Activated CD4-positive, alpha-beta memory T cell treated with anti-CD3 and anti-CD28 coated beads for 36 hours (primary cell): ENCODE data around the gene EPHB3. TPM values are rescaled to one million over a fixed set of nuclear protein-coding genes. Genes with fewer than 3 reads are reported as not detected.

Experiments used
- CTCF ChIA-PET: fragments of 350-600 bp; sonication (Branson Sonifier 250); formaldehyde crosslinking; loops from one replicate; lab custom pipeline; 2021; ENCODE audit warnings: antibody characterized with exemption, inconsistent platforms; lab: Charles Lee
- POLR2A ChIA-PET: fragments of 350-600 bp; sonication (Branson Sonifier 250); formaldehyde crosslinking; loops from one replicate; lab custom pipeline; 2021; ENCODE audit warnings: antibody characterized with exemption; lab: Charles Lee
- DNase-seq: peaks from one replicate; pipeline ENCODE4 v3.0.0-alpha.2; 2020
- H3K27ac Mint-ChIP-seq: one replicate; pipeline ENCODE4 v1.8.0; 2021; ENCODE audit warnings: mixed read lengths
- H3K27me3 Mint-ChIP-seq: one replicate; pipeline ENCODE4 v1.8.0; 2021; ENCODE audit warnings: mixed read lengths
- H3K36me3 Mint-ChIP-seq: one replicate; pipeline ENCODE4 v1.8.0; 2021; ENCODE audit warnings: mixed read lengths
- H3K4me1 Mint-ChIP-seq: one replicate; pipeline ENCODE4 v1.8.0; 2021; ENCODE audit warnings: low read depth, mixed read lengths
- H3K4me3 Mint-ChIP-seq: one replicate; pipeline ENCODE4 v1.8.0; 2021; ENCODE audit warnings: mild to moderate bottlenecking, mixed read lengths
- H3K9me3 Mint-ChIP-seq: one replicate; pipeline ENCODE4 v1.8.0; 2021; ENCODE audit warnings: mixed read lengths
- intact Hi-C: fragments of 100-400 bp; cut with micrococcal nuclease; formaldehyde crosslinking; loops from one replicate; pipeline ENCODE4 v1.15.1; 2023
- total RNA-seq, 2 experiments: library from RNA; stranded (reverse); gene quantifications; one replicate each; pipeline ENCODE4 v1.2.3, GENCODE V29; 2021

The EPHB3 gene
- total RNA-seq, 2 experiments from 2014 or later: 0.07 TPM; not detected in 1

DNA sequence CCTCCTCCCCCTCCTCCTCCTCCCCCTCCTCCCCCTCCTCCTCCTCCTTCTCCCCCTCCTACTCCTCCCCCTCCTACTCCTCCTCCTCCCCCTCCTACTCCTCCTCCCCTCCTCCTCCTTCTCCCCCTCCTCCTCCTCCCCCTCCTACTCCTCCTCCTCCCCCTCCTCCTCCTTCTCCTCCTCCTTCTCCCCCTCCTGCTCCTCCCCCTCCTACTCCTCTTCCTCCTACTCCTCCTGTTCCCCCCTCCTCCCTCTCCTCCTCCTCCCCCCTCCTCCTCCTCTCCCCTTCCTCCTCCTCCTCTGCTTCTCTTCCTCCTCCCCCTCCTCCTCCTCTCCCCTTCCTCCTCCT is 17.1 kb upstream of the EPHB3 start:
- H3K4me3 Mint-ChIP-seq: no peak overlapping the region
- CTCF ChIA-PET: interaction anchor here (0.6 to 8.7 kb wide), 8 partner anchors 15 to 262 kb away, joined by 3 to 77 read pairs (median 4); no protein-coding TSS in a partner anchor
- no peak overlapping the region for H3K27ac Mint-ChIP-seq
- POLR2A ChIA-PET: no interaction called here
- DNase-seq: no peak
- peaks cover 7% of the 10 kb centered on the region for H3K4me1 Mint-ChIP-seq
- H3K9me3 Mint-ChIP-seq: no peaks in the 10 kb centered on the region
- peaks cover 7% of the 10 kb centered on the region for H3K27me3 Mint-ChIP-seq
- no peaks in the 10 kb centered on the region for H3K36me3 Mint-ChIP-seq
- intact Hi-C loops: loop anchor here (1.0 to 5.0 kb wide), 3 partner anchors 75 to 647 kb away; no protein-coding TSS in a partner anchor

DNA sequence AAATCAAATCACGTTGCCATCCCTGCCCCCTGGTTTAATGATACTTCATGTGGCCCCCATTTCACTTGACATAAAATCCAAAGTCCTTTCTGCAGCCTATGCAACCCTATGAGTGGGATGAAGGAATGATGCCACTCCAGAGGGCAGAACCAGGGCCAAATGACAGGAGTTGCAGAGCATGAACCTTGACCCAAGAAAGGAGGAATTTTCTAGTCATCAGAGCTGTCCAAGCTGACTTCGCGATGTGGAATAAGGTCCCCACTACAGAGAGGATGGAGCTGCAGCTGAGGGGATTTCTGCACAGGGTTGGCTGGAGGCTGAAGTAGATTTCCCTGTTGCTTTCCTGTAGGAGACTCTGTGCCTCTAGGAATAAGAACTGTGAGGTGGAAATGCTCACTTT is 15.8 kb upstream of the EPHB3 start:
- H3K9me3 Mint-ChIP-seq: no peaks in the 10 kb centered on the region
- H3K4me1 Mint-ChIP-seq: peaks cover 7% of the 10 kb centered on the region
- intact Hi-C loops: no loop called here
- POLR2A ChIA-PET: interaction anchor here (0.9 kb wide), 1 partner anchor 141 kb away, joined by 3 read pairs; no protein-coding TSS in a partner anchor
- peaks cover 7% of the 10 kb centered on the region for H3K27me3 Mint-ChIP-seq
- H3K27ac Mint-ChIP-seq: no peak overlapping the region
- CTCF ChIA-PET: interaction anchor here (0.7 to 6.7 kb wide), 7 partner anchors 20 to 256 kb away, joined by 3 to 72 read pairs (median 3); no protein-coding TSS in a partner anchor
- no peak overlapping the region for H3K4me3 Mint-ChIP-seq
- no peak for DNase-seq
- no peaks in the 10 kb centered on the region for H3K36me3 Mint-ChIP-seq

DNA sequence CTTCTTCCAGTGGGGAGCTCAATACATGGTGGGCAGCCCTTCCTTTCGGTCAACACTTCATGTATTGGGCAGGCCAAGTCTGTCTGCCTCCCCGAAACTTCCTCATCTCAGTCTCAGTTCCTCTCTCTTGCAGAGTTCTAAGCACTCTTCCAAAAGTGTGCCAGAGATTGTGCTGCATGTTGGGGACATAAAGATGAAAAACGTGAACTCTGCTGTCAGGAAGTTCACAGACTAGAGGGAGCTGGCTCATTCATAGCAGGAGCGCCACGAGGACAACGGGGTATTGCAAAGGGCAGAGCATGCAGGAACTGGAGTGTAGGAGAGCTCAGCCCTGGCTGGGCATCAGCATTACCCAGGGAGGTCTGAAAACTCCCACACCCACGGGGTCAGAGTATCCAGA is 15.3 kb upstream of the EPHB3 start:
- no peak overlapping the region for H3K4me3 Mint-ChIP-seq
- no peak overlapping the region for H3K27ac Mint-ChIP-seq
- no peaks in the 10 kb centered on the region for H3K9me3 Mint-ChIP-seq
- DNase-seq: no peak
- CTCF ChIA-PET: interaction anchor here (0.7 to 6.7 kb wide), 7 partner anchors 8 to 255 kb away, joined by 3 to 72 read pairs (median 3); no protein-coding TSS in a partner anchor
- peaks cover 4% of the 10 kb centered on the region for H3K27me3 Mint-ChIP-seq
- POLR2A ChIA-PET: no interaction called here
- intact Hi-C loops: no loop called here
- H3K36me3 Mint-ChIP-seq: no peaks in the 10 kb centered on the region
- H3K4me1 Mint-ChIP-seq: peaks cover 7% of the 10 kb centered on the region

DNA sequence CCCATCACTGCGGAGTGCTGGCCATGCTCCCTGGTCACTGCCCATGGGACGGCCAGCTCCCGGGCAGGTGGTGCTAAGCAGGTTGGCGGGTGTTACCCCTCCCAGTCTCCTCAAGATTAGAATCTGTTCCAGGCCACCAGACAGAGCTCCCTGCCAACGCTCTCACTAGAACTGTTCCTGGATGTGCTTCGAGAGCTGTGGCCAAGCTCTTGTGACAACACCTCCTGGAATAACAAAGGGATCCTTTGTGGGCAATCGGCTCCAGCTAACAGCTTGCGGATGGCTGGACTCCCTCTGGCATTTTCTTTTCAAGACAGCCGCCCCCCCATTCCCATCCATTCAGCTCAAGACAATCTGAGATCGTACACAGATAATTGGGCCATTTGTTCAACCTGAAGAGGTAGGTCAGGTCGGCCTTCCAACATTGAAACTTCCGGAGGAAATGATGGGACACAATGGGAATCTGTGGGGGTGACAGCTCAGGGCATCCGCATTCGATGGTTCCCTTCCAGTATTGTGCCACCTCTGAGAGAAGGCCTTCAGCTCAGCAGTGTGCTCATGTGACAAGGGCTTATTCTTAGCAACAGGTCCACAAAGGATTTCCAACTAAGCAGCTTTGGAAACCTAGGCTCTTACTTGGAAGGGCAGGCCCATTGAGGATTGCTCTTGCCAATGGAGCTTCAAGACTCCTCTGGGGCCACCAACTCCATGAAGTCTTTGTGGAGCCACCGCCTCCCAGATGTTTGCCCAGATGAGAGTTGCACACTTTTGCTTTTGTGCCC is 11.6 kb upstream of the EPHB3 start:
- Mint-ChIP-seq H3K4me3 (no peak overlapping the region), H3K27me3 (peaks cover 3% of the 10 kb centered on the region), H3K4me1 (peaks cover 4% of the 10 kb centered on the region), H3K9me3 (no peaks in the 10 kb centered on the region), H3K27ac (no peak overlapping the region), H3K36me3 (no peaks in the 10 kb centered on the region)
- ChIA-PET POLR2A (no interaction called here), CTCF (interaction anchor here (0.7 to 3.2 kb wide), 6 partner anchors 9 to 254 kb away, joined by 3 to 33 read pairs (median 4); partner anchors contain the start of gene EPHB3)
- DNase-seq: no peak
- intact Hi-C loops: no loop called here

DNA sequence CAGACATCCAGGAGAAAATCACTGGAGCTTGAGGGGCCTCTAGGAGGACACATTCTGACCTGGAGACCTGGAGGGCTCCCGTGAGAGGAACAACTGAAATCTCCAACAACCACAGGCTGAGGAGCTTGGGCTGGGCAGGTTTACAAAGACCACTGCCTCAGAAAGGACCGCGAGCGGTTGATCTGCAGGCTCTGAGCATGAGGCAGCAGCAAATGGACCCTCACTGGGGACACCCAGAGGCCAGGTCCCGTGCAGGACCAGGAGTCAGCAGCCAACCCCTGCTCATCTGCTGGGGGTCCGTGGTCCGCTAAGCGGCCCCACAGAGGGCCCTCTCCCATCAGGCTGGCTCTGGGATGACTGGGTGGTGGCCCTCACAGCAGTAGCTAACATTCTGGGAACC is 10.5 kb upstream of the EPHB3 start:
- Mint-ChIP-seq H3K4me1 (peaks cover 11% of the 10 kb centered on the region), H3K9me3 (no peaks in the 10 kb centered on the region), H3K4me3 (no peak overlapping the region), H3K27me3 (peaks cover 3% of the 10 kb centered on the region), H3K36me3 (no peaks in the 10 kb centered on the region), H3K27ac (no peak overlapping the region)
- no peak for DNase-seq
- ChIA-PET CTCF (interaction anchor here (0.6 to 3.2 kb wide), 5 partner anchors 10 to 227 kb away, joined by 3 to 33 read pairs (median 6); partner anchors contain the start of gene EPHB3), POLR2A (no interaction called here)
- intact Hi-C loops: no loop called here

DNA sequence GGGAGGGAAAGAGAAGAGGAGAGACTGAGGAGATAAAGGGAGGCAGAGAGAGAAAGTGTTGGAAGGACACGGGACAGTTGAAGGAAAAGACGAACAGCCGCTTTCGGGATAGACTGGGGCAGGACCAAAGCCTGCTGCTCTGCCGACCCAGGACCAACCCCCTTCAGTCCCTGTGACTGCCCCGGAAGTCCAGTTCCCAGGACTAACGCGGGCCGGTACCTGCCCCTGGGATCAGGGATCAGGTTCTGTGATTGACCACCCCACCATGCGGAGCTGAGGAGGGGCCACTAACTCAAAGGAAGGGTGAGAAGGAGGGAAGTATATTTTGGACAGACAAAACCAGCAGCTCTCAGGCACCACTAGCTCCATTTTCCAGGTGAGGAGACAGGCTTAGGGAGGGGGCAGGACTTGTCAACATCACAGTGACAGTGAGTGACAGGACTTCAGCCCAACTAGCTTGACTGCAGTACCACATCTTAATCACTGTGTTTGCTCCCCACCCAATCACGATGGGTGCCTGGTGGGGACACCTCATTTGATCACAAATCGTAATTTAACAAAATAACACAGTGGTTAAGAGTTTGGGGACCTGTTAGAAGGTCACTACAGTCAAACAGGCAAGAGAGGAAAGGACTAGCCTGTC is 9.8 kb upstream of the EPHB3 start:
- Mint-ChIP-seq H3K27ac (no peak overlapping the region), H3K4me1 (peaks cover 17% of the 10 kb centered on the region), H3K4me3 (no peak overlapping the region), H3K9me3 (no peaks in the 10 kb centered on the region), H3K36me3 (no peaks in the 10 kb centered on the region), H3K27me3 (peaks cover 3% of the 10 kb centered on the region)
- ChIA-PET CTCF (interaction anchor here (1.1 to 3.2 kb wide), 3 partner anchors 9 to 10 kb away, joined by 3 to 33 read pairs (median 13); partner anchors contain the start of gene EPHB3), POLR2A (interaction anchor here (0.5 kb wide), 1 partner anchor 243 kb away, joined by 3 read pairs; no protein-coding TSS in a partner anchor)
- DNase-seq: no peak
- intact Hi-C loops: no loop called here

DNA sequence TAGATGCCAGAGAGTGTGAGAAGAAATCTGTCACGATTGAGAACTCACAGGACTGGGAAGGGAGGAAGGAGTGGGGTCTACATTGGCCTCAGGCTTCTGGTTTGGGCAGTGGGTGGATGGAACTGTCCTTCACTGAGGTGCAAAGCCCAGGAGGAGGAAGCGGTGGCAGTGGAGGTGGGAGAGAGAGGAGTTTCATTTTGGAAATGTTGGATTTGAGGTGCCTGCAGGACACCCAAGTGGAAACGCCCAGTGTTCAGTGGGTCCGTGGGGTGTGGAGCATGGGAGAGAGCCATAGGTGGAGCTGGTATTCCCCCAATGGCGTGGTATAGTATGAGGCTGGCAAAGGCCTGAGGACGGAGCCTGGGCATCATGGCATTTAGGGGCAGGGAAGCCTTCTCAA is 9.3 kb upstream of the EPHB3 start:
- intact Hi-C loops: no loop called here
- Mint-ChIP-seq H3K36me3 (no peaks in the 10 kb centered on the region), H3K27me3 (peaks cover 3% of the 10 kb centered on the region), H3K4me1 (peaks cover 23% of the 10 kb centered on the region), H3K9me3 (no peaks in the 10 kb centered on the region), H3K27ac (no peak overlapping the region), H3K4me3 (no peak overlapping the region)
- DNase-seq: no peak
- CTCF ChIA-PET: interaction anchor here (1.1 kb wide), 1 partner anchor 9 kb away, joined by 3 read pairs; the partner anchor contains the start of gene EPHB3
- POLR2A ChIA-PET: no interaction called here

DNA sequence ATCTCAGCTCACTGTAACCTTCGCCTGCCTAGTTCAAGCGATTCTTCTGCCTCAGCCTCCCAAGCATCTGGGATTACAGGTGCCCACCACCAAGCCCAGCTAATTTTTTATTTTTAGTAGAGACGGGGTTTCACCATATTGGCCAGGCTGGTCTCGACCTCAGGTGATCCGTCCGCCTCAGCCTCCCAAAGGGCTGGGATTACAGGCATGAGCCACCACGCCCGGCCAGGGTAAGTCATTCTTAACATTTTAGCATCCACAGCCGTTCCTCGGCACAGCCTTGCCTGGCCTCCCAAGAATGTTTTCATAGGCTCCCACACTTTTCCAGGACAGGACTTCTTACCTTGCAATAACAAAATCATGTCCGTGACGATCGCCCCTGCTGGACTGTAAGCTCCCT is 8.7 kb upstream of the EPHB3 start:
- no peak for DNase-seq
- no peaks in the 10 kb centered on the region for H3K9me3 Mint-ChIP-seq
- ChIA-PET POLR2A (no interaction called here), CTCF (interaction anchor here (1.1 kb wide), 1 partner anchor 8 kb away, joined by 3 read pairs; the partner anchor contains the start of gene EPHB3)
- intact Hi-C loops: no loop called here
- H3K27ac Mint-ChIP-seq: no peak overlapping the region
- no peaks in the 10 kb centered on the region for H3K36me3 Mint-ChIP-seq
- H3K4me1 Mint-ChIP-seq: peaks cover 26% of the 10 kb centered on the region
- H3K4me3 Mint-ChIP-seq: no peak overlapping the region
- peaks cover 3% of the 10 kb centered on the region for H3K27me3 Mint-ChIP-seq

DNA sequence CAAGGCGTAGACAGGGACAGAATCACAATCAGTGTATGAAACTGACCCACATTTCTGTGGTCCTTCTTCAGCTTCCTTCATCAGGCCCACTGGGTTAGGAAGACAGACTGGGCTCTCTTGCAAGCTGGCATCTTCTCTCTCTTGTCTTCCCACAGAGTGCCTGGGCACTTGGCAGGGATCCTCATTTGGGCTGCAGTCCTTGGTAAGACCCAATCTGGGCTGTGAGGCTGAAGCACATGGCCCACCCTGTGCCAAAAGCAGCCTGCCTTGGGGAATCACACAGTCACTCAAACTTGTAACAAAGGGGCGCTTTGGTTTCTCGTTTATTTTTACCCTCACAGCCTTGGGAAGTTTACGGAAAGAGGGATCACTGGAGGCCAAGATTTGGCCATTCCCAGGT is 8.2 kb upstream of the EPHB3 start:
- intact Hi-C loops: no loop called here
- peaks cover 28% of the 10 kb centered on the region for H3K4me1 Mint-ChIP-seq
- no peak overlapping the region for H3K27ac Mint-ChIP-seq
- peaks cover 3% of the 10 kb centered on the region for H3K27me3 Mint-ChIP-seq
- DNase-seq: no peak
- ChIA-PET POLR2A (no interaction called here), CTCF (no interaction called here)
- H3K4me3 Mint-ChIP-seq: no peak overlapping the region
- H3K36me3 Mint-ChIP-seq: no peaks in the 10 kb centered on the region
- H3K9me3 Mint-ChIP-seq: no peaks in the 10 kb centered on the region

DNA sequence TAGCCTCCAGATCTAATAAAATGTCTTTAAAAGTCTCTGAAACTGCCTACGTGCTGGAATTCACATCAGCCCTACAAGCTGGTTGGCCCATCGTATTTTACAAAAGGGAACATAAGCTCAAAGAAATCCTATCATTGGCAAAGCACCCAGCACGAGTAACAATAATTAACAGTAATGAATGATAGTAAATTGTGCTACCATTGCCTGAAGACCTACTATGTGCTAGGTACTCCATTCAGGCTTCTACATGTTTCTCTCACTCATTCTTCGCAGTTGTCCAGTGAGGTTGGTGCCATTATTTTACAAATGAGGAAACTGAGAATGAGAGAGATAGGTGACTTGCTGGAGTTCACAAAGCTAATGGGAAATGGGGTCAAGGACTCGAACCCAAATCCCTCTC is 7.1 kb upstream of the EPHB3 start:
- Mint-ChIP-seq H3K27ac (no peak overlapping the region), H3K36me3 (no peaks in the 10 kb centered on the region), H3K27me3 (peaks cover 5% of the 10 kb centered on the region), H3K4me1 (peaks cover 31% of the 10 kb centered on the region), H3K9me3 (no peaks in the 10 kb centered on the region), H3K4me3 (no peak overlapping the region)
- DNase-seq: no peak
- intact Hi-C loops: no loop called here
- ChIA-PET POLR2A (no interaction called here), CTCF (interaction anchor here (0.9 kb wide), 1 partner anchor 12 kb away, joined by 3 read pairs; no protein-coding TSS in a partner anchor)

DNA sequence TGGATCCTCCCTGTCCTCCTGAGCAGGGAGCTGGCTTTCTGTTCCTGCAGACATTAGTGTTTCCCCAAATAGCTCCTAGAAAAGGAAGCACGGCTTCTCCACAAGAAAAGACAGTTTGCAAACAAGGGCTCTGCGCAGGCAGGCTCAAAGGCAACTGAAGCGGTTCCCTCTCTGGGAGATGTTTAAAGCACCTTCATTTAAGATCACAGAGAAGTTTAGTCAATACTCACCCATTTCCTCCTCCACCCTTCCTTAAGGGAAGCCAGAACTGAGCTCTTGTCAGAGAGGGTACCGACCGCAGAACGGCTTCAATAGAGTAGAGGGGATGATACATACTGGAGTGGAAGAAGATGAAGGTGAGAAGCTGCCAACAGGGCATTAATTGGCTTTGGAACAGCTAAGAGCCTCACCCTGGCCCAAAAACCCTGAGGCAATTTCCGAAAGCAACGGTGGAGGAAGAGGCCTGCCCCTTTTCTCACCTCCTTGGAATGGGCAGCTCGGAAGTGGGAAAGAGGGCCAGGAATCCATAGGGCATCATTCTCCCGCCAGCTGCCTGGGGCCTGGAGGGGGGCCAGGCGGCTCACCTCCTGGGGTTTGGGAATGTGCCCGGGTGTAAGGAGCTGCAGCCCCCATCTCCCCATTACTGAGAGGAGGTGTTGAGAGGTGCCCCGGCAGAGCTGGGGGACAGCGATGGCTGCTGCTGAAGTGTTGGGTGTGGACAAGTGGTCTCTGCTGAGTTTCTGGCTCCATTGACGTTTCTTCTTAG is 4.8 kb upstream of the EPHB3 start:
- Mint-ChIP-seq H3K4me1 (peaks cover 44% of the 10 kb centered on the region), H3K27ac (no peak overlapping the region), H3K27me3 (peaks cover 16% of the 10 kb centered on the region), H3K9me3 (no peaks in the 10 kb centered on the region), H3K4me3 (no peak overlapping the region), H3K36me3 (no peaks in the 10 kb centered on the region)
- ChIA-PET POLR2A (no interaction called here), CTCF (interaction anchor here (0.6 to 2.3 kb wide), 9 partner anchors 15 to 251 kb away, joined by 3 to 21 read pairs (median 3); no protein-coding TSS in a partner anchor)
- intact Hi-C loops: no loop called here
- peak; percentile 20 for DNase-seq
